Heart left ventricle (tissue), 16 donors: ENCODE data around the gene OPN3. TPM values are rescaled to one million over a fixed set of nuclear protein-coding genes. Genes with fewer than 3 reads are reported as not detected.

Experiments used
- ATAC-seq, 4 donors: fragments of 200-7000 bp; cut with Tn5 transposase; one replicate each; pipeline ENCODE4 v1.9.1; 2020 to 2022; ENCODE audit warnings: moderate library complexity in 4 of 4, mild to moderate bottlenecking in 3 of 4, moderate number of reproducible peaks in 1 of 4
- DNase-seq, 5 donors: peaks; one replicate each; pipeline ENCODE4 v3.0.0-alpha.2; 2020
- H3K27ac ChIP-seq, 12 donors: fragments of 200-600 bp; sonication (generic) in 4 of 12; one replicate each; pipeline versions ENCODE4 v1.5.0 to v1.8.0; 2016 to 2022; ENCODE audit warnings: mild to moderate bottlenecking in 2 of 12
- H3K27me3 ChIP-seq, 9 donors: fragments of 200-600 bp; sonication (generic) in 2 of 9; one replicate each; pipeline versions ENCODE4 v1.5.1 to v1.8.0; 2016 to 2022; ENCODE audit warnings: mild to moderate bottlenecking in 3 of 9
- H3K36me3 ChIP-seq, 9 donors: fragments of 200-600 bp; sonication (generic) in 2 of 9; one replicate each; pipeline versions ENCODE4 v1.5.0 to v1.8.0; 2018 to 2022; ENCODE audit warnings: mild to moderate bottlenecking in 2 of 9
- H3K4me1 ChIP-seq, 12 donors: fragments of 200-600 bp; sonication (generic) in 4 of 12; one replicate each; pipeline versions ENCODE4 v1.5.0 to v1.8.0; 2016 to 2022; ENCODE audit warnings: mild to moderate bottlenecking in 3 of 12
- H3K4me3 ChIP-seq, 12 donors: fragments of 200-600 bp; sonication (generic) in 4 of 12; one replicate each; pipeline versions ENCODE4 v1.5.0 to v1.8.0; 2017 to 2022; ENCODE audit warnings: mild to moderate bottlenecking in 9 of 12, moderate library complexity in 4 of 12
- H3K9me3 ChIP-seq, 12 donors: fragments of 200-600 bp; sonication (generic) in 4 of 12; one replicate each; pipeline versions ENCODE4 v1.5.0 to v1.8.0; 2016 to 2022; ENCODE audit warnings: mild to moderate bottlenecking in 1 of 12
- POLR2A ChIP-seq, 2 donors: fragments of 450-650 bp; IDR thresholded peaks; one replicate each; pipeline ENCODE4 v1.6.1; 2017; ENCODE audit warnings: antibody characterized with exemption in 2 of 2, mild to moderate bottlenecking in 2 of 2, moderate library complexity in 2 of 2
- WGBS, 4 donors: extraction: QIAGEN DNeasy Blood & Tissue Kit in 2 of 4; methylation state at CpG; one replicate each; pipeline versions ENCODE4 v1.1.5 to v1.1.7; 2013 to 2018; 5-methylcytosine and 5-hydroxymethylcytosine counted together
- intact Hi-C, 10 donors: fragments of 100-400 bp; cut with DNase I; formaldehyde crosslinking; loops; one replicate each; pipeline versions ENCODE4 v1.11.1 to v1.14.2; 2022
- polyA plus RNA-seq, 2 donors: library from polyadenylated mRNA; stranded (reverse); fragments of 200-250 nt; gene quantifications; one replicate each; pipeline ENCODE4 v1.2.3, GENCODE V29; 2013
- total RNA-seq, 9 donors: library from RNA; depleted of rRNA in 2 of 9; stranded (reverse); fragments of >200 nt in 2 of 9; fragmentation: NEBNext Ultra II Directional in 3 of 9; extraction: Animal tissue kit (Norgen Biotek cat#: 25700) in 3 of 9; gene quantifications; one replicate each; pipeline versions ENCODE4 v1.1.0 to v1.2.4, GENCODE V29; 2016 to 2023
- TF ChIP-seq, protein P1 (sequence below), 12 donors: fragments of 200-600 bp; sonication (generic) in 4 of 12; IDR thresholded peaks; one replicate each; pipeline versions ENCODE4 v1.5.0 to v1.8.0; 2018 to 2022; ENCODE audit warnings: antibody characterized with exemption in 12 of 12, mild to moderate bottlenecking in 5 of 12
- donor health status: ischemic (EF 13 %, LVEDD 7.1; RV severe dilation, severe dysfunction).
- donor health status: healthy with polysubstance abuse.
- donor health status: DM: no; HTN: yes; CAD: no.
- donor health status: DM: no; HTN: no; CAD: no.
- donor health status: ischemic (EF 25% LVEDD 6.9; RV normal size, moderate dysfunction).
- donor health status: ischemic (EF 25% LVEDD 5.7; RV mildly dilated, moderate dysfunction).
- donor health status: healthy.
- donor health status: DM: yes; HTN: yes; CAD: no.
- donor health status: ischemic (EF 35%, LVEDD 5.7; RV mildly dilated, moderate dysfunction).
- donor health status: nonischemic (EF 11% LVEDD 7.7; RV severe dilation, severe dysfunction).
- donor health status: DM: yes; HTN: yes; CAD: no.
- donor health status: PGD.
- donor health status: ischemic (EF 29% LVEDD 5.4; RV normal size, mild dysfunction).
- donor health status: nonischemic (EF 23%, LVEDD 6.1; RV moderate dilation, normal function).

OPN3 gene
- total and polyA plus RNA-seq, 11 donors: 3.5 to 13.6 (median 6.2) TPM

- intact Hi-C loops: loop anchor here (5.0 to 10.0 kb wide), 12 partner anchors 80 to 403 kb away; partner anchors contain the start of genes MAP1LC3C (in 7 of the 10), EXO1 (in 1 of the 10) and KMO (in 1 of the 10)
- DNase-seq: no peak
- H3K27ac ChIP-seq: no peak overlapping the region
- WGBS, 4 donors: 71 to 79% (median 73%) methylated on average over 4 of the region's 4 CpGs
- no peaks in the 10 kb centered on the region for H3K36me3 ChIP-seq
- no peaks in the 10 kb centered on the region for H3K9me3 ChIP-seq
- H3K27me3 ChIP-seq: no peaks in the 10 kb centered on the region
- no peak for TF ChIP-seq POLR2A (IDR thresholded peaks at IDR 0.05)
- TF ChIP-seq, protein P1, sequence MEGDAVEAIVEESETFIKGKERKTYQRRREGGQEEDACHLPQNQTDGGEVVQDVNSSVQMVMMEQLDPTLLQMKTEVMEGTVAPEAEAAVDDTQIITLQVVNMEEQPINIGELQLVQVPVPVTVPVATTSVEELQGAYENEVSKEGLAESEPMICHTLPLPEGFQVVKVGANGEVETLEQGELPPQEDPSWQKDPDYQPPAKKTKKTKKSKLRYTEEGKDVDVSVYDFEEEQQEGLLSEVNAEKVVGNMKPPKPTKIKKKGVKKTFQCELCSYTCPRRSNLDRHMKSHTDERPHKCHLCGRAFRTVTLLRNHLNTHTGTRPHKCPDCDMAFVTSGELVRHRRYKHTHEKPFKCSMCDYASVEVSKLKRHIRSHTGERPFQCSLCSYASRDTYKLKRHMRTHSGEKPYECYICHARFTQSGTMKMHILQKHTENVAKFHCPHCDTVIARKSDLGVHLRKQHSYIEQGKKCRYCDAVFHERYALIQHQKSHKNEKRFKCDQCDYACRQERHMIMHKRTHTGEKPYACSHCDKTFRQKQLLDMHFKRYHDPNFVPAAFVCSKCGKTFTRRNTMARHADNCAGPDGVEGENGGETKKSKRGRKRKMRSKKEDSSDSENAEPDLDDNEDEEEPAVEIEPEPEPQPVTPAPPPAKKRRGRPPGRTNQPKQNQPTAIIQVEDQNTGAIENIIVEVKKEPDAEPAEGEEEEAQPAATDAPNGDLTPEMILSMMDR (IDR thresholded peaks at IDR 0.05): no peak
- H3K4me3 ChIP-seq: no peak overlapping the region
- no peak for ATAC-seq
- H3K4me1 ChIP-seq: peaks cover 0 to 12% (median 0%) of the 10 kb centered on the region in 12 donors
These were observed 25.6 kb downstream of the OPN3 start for GRCh38 chr1:241614572-241614971.

- Histone ChIP-seq H3K4me1 (peaks cover 0 to 12% (median 0%) of the 10 kb centered on the region in 12 donors), H3K27me3 (no peaks in the 10 kb centered on the region), H3K9me3 (no peaks in the 10 kb centered on the region), H3K36me3 (no peaks in the 10 kb centered on the region), H3K4me3 (no peak overlapping the region), H3K27ac (no peak overlapping the region)
- TF ChIP-seq, protein P1 (IDR thresholded peaks at IDR 0.05): no peak
- intact Hi-C loops: loop anchor here (5.0 to 10.0 kb wide), 12 partner anchors 79 to 403 kb away; partner anchors contain the start of genes MAP1LC3C (in 7 of the 10), EXO1 (in 1 of the 10) and KMO (in 1 of the 10)
- 90 to 93% (median 91%) methylated on average over 4 of the region's 4 CpGs for WGBS, 4 donors
- ATAC-seq (no peak), DNase-seq (no peak)
These were observed 26.0 kb downstream of the OPN3 start for GRCh38 chr1:241614144-241614543.

DNA sequence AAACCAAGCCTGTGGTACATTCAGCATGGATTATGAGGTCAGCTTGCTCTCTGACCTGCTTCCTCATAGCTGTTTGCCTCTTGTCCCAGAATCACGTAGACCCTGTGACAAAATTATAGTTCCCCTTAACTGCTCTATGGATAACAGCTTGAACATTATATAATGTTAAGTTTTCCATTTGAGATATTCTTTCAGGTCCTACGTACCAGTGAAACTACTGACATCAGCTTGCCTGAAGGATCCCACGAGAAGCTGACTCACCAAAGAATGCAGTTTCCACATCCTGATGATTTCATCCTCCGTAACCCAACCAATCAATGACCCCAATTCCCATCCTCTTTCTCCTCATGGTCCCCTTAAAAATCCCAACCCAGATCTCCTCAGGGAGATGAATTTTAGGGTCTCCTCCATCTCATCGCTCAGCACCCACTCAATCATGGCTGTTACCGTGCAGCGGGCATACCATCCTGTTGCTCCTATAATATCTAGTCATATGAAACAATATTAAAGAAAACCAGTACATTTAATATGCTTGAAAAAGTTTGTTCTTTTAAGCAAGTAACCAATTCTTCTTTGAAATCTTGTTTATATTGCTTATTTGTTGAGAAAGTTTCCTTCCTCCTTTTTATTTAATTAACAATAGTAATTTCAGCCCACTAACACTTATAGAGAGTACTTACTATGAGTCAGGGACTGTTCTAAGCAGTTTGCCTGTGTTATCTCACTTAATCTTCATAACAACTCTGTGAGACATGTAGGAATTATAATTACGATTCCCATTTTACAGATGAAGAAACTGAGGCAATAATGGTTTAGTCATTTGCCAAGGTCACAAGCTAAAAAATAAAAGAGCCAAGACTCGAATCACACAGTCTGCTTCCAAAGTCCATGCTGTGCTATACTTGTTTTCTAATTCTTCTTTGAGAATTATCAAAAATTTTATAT, 27.4 kb downstream of the OPN3 start:
- no peak for ATAC-seq

More for the DNA sequence above, 27.4 kb downstream of the OPN3 start:
- Histone ChIP-seq H3K27me3 (no peaks in the 10 kb centered on the region), H3K4me1 (peaks cover 0 to 12% (median 0%) of the 10 kb centered on the region in 12 donors), H3K27ac (peak overlapping the region in 1 of 12 donors; percentile 43), H3K4me3 (no peak overlapping the region), H3K9me3 (no peaks in the 10 kb centered on the region), H3K36me3 (no peaks in the 10 kb centered on the region)
- DNase-seq: no peak
- WGBS, 4 donors: 78 to 82% (median 80%) methylated on average over 9 of the region's 9 CpGs
- no peak for TF ChIP-seq POLR2A (IDR thresholded peaks at IDR 0.05)
- TF ChIP-seq, protein P1 (IDR thresholded peaks at IDR 0.05): no peak
- intact Hi-C loops: loop anchor here (5.0 to 10.0 kb wide), 12 partner anchors 78 to 404 kb away; partner anchors contain the start of genes MAP1LC3C (in 7 of the 10), EXO1 (in 1 of the 10) and KMO (in 1 of the 10)
